CD4-positive, alpha-beta T cell treated with Interferon alpha-2 for 1 hour (primary cell): ENCODE results near the gene TYROBP.
A peak's percentile ranks its signal among the peaks of the same experiment; 100 is the strongest.
"Not testable (repeated sequence)": the region's sequence is repeated elsewhere in the genome, so short reads cannot be mapped to it uniquely, and the experiment has no call there.

ENCODE experiments used
- DNase-seq, 2 donors: peaks; one replicate each; pipeline ENCODE4 v3.0.0-alpha.2; 2020 to 2022

The TYROBP gene

DNA sequence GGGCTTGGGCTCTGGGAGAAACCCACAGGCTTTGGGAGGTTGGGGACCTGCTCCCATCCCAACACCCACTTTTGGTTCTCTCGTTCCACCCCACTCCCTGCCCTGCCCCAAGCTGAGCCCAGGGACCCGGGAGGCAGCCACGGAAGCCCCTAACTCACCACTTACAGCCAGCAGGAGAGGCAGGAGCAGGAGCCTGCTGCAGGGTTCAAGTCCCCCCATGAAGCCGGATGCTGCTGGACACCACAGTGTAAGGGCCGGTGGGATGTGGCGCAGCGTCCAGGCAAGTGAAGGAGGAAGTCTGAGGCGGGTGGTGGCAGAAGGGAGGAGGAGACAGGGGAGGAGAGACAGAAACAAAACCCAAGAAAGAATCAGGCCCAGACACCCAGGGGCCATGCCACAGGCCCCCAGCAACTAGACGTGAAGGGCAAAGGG lies at the start of gene TYROBP:
Gene TYROBP, minus strand, starts transcription at position 286 of the 432 bp plus-strand sequence. Its CDS starts 67 bp downstream, at position 219.
- DNase-seq, result peak in 1 of 2 donors; percentile 36

DNA sequence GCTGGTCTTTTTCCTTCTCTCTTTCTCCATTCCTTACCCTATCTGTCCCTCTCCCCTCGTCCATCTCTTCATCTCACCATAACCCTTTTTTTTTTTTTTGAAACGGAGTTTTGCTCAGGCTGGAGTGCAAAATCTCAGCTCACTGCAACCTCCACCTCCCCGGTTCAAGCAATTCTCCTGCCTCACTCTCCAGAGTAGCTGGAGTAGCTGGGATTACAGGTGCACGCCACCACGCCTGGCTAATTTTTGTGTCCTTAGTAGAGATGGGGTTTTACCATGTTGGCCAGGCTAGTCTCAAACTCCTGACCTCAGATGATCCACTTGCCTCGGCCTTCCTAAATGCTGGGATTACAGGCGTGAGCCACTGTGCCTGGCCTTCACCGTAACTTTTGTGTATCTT lies 49.3 kb upstream of the TYROBP start:
- DNase-seq, result not testable (repeated sequence)

GRCh38 chr19:35955881-35956634 lies 48.0 kb upstream of the TYROBP start:
- DNase-seq, result no peak

DNA sequence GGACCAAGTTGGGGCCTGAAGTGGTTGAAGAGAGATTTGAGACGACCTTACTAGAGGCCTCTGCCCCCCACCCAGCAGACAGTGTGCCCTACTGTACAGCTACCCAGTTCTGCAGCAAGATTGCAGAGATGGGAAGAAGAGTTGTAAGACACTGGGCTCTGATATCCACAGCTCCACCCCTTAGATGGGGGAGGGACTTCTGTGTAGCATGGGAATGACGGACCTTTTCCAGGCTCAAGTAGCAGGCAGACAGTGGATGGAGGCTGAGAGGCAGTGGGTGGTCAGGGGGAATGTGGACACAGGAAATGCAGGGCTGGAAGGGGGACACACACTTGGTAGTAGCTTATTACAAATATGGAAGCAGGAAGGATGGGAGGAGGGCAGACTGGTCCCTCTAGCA lies 41.0 kb upstream of the TYROBP start:
- DNase-seq, result no peak

DNA sequence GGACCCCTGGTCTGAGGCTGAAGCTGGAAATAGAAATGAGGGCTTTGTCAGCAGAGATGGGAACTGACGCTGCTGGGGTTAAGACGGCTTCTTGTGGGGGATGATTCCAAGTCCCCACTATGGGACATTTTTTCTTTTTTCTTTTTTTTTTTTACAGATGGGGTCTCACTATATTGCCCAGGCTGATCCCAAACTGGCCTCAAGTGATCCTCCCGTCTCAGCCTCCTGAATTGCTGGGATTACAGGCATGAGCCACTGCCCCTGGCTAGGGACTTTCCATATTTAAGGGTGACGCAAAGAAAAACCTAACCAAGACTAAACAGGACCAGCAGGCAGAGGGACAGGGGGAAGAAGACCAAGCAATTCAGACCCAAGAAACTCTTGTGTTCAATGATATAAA lies 38.1 kb upstream of the TYROBP start:
- DNase-seq, result no peak

GRCh38 chr19:35945121-35945790 lies 37.2 kb upstream of the TYROBP start:
- DNase-seq, result no peak

- no peak for DNase-seq
These were observed 36.5 kb upstream of the TYROBP start for GRCh38 chr19:35944556-35944955.

DNA sequence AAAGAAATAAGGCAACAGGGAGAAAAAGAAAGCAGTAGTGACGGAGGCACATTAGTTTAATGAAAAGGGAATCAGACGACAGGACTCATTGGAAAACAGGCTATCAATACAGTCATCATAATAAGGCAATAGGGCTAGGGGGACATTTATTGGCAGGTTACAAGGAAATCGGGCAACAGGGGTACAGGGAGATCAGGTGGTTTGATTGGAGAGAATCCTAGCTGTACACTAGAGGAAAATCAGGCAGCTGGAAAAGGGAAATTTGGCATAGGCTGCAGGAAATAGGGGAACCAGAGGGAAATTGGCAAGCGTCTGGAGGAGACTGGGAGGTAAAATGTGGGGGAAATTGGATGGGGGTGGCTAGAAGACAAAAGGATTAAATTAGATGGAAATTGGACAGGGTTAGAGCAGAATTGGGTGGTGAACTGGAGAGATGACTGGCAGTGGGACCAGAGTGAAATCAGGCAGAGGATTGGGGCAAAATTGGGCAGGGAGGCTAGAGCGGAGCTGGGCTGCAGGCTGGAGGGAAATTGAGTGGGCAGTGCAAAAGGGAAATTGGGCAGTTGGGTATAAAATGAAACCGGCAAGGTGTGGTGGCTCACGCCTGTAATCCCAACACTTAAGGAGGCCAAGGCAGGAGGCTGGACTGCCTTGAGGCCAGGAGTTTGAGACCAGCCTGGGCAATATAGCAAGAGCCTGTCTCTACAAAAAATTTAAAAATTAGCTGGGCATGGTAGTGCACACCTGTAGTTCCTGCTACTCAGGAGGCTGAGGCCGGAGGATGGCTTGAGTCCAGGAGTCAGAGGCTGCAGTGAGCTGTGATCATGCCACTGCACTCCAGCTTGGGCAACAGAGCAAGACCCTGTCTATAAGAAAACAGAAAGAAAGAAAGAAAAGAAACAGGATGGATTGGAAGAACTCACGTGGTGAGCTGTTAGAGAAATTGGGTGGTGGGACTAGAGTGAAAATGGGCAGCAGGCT lies 35.5 kb upstream of the TYROBP start:
- no peak for DNase-seq

- DNase-seq, result no peak
These were observed 34.1 kb upstream of the TYROBP start for GRCh38 chr19:35942235-35942634.

DNA sequence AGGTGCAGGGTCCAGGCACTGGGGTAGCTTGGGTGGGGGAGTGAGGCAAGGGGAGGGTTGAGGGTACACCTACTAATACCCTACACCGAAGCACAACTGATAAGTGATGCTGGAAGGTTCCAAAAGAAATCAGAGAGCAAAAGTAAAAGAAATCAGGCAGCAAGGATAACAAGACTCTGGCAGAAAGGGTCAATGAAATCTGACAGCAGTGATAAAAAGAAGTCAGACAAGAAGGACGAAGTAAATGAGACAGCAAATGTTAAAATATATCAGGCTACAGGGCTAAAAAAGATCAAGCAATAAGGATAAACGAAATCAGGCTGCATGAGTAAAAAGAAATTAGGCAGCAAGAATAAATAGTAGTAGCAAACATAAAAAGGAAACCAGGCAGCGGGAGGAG lies 32.7 kb upstream of the TYROBP start:
- DNase-seq, result no peak

DNA sequence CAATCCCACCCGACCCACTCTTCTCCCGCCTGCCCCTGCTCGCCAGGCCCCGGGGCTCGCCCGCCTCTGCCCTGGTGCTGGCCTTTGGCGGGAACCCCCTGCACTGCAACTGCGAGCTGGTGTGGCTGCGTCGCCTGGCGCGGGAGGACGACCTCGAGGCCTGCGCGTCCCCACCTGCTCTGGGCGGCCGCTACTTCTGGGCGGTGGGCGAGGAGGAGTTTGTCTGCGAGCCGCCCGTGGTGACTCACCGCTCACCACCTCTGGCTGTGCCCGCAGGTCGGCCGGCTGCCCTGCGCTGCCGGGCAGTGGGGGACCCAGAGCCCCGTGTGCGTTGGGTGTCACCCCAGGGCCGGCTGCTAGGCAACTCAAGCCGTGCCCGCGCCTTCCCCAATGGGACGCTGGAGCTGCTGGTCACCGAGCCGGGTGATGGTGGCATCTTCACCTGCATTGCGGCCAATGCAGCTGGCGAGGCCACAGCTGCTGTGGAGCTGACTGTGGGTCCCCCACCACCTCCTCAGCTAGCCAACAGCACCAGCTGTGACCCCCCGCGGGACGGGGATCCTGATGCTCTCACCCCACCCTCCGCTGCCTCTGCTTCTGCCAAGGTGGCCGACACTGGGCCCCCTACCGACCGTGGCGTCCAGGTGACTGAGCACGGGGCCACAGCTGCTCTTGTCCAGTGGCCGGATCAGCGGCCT lies 32.1 kb upstream of the TYROBP start:
- no peak for DNase-seq

DNA sequence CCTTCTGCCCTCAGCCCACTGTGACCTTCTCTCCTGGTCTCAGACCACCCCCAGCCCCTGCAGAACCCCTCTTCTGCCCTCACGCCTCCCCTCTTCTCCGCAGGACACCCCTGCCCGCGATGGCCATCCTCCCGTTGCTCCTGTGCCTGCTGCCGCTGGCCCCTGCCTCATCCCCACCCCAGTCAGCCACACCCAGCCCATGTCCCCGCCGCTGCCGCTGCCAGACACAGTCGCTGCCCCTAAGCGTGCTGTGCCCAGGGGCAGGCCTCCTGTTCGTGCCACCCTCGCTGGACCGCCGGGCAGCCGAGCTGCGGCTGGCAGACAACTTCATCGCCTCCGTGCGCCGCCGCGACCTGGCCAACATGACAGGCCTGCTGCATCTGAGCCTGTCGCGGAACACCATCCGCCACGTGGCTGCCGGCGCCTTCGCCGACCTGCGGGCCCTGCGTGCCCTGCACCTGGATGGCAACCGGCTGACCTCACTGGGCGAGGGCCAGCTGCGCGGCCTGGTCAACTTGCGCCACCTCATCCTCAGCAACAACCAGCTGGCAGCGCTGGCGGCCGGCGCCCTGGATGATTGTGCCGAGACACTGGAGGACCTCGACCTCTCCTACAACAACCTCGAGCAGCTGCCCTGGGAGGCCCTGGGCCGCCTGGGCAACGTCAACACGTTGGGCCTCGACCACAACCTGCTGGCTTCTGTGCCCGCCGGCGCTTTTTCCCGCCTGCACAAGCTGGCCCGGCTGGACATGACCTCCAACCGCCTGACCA lies 31.4 kb upstream of the TYROBP start:
- no peak for DNase-seq

DNA sequence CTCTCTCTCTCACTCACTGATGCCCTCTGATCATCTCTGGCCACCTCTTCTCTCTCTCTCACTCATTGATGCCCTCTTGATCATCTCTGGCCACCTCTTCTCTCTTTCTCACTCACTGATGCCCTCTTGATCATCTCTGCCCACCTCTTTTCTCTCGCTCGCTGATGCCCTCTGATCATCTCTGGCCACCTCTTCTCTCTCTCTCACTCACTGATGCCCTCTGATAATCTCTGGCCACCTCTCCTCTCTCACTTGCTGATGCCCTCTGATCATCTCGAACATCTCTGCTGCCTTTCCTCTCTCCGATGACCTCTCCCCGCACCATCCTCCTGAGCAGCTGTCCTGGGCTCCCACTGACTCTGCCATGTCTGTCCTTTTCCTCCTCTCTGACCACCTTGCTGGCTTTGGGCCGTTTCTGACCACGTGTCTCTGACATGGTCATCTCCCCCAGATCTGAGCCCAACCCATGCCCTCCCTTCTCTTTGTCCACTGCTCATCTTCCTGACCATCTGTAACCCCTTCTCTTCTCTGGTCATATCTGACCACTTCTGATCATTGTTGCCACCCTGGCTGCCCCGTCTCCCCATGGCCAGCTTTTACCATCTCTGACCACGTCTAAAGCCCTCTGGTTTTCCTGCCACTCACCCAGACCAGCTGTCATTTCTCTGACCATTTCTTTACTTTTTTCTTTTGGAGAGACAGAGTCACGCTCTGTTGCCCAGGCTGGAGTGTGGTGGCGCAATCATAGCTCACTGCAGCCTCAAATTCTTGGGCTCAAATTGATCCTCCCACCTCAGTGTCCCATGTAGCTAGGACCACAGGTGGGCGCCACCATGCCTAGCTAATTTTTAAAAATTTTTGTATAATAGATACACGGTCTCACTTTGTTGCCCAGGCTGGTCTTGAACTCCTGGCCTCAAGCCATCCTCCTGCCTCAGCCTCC lies 30.5 kb upstream of the TYROBP start:
- no peak for DNase-seq

DNA sequence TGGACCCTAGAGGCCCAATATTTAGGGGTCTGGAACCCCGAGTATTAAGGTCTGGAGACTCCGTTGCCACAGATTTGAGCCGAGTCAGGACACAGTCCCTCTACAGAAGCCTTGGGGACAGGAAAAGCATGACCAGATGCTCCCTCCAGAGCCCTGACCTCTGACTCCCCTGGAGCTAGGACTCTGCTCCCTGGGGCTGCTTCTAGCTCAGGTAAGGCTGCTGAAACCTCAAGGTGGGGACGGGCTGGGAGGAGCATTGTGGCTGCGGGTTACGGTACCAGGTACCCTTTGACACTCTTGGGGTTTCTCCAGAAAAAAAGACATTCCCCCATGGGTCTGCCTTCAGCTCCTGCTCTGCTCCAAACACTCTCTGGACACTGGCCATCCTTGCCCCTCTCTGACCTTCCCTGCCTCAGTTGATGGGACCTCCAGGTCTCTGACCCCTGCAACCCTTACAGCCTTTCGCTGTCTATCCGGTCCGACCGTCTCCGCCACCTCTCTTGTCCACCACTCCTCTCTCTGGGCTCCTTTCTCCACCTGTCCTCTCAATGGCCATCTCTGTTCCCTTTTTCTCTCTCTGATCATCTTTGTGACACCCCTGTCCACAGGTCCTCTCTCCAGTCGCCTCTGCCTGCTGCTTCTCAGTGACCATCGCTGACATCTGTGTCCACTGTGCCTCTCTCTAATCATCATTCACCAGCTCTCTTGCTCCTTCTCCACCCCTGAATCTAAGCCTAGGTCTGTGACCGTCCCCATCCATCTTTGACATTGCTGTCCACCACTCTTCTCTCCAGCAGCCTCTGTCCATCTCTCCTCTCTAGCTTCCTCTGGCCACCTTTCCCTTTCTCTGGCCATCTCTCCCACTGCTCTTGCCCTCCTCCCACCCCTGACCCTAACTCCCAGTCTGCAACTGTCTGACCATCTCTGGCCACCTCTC lies 29.5 kb upstream of the TYROBP start:
- DNase-seq, result no peak

GRCh38 chr19:35936738-35937268 lies 28.7 kb upstream of the TYROBP start:
- no peak for DNase-seq

DNA sequence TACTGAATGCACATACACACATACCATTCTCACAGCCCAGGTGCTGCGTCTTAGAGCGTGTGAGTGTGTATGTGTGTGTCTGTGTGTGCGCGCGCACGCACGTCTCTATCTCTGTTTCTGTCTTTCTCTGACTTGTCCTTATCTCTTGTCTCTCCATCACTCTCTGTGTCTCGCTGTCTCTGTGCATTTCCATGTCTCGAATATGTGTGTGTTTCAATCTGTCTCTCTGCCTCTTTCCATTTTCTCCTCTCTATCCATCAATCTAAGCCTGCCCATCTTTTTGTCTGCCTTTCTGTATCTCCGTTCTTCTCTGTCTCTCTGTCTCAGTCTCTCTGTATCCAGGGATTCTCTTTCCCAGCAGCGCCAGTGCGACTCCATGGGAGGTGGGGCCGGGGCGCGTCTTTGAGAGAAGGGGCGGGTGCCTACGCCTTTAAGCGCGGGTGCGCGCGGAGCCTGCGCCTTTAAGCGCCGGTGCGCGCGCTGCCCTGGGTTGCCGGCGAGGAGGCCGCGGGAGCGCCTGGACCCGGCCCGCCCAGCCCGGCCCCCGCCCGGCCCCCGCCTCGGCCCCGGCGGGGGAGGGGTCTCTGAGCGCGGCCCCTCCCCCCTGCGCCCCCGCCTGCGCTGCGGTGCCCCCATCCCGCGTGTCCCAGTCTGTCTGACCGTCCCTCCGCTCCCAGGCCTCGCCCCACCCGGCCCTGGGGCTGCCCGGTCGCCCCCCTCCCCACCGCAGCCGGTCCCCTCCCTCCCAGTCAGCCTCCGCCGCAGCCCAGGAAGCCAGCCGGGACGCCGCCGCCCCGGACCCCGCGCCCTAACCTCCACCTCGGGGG lies 28.0 kb upstream of the TYROBP start, which contains the start of gene LRFN3:
Gene LRFN3, plus strand, starts transcription at position 464 of the 827 bp plus-strand sequence. CDS start 3,052 bp downstream, outside the sequence.
- DNase-seq, result peak; percentile 23 to 58

- DNase-seq, result no peak
These were observed 24.3 kb upstream of the TYROBP start for GRCh38 chr19:35932291-35932936.

DNA sequence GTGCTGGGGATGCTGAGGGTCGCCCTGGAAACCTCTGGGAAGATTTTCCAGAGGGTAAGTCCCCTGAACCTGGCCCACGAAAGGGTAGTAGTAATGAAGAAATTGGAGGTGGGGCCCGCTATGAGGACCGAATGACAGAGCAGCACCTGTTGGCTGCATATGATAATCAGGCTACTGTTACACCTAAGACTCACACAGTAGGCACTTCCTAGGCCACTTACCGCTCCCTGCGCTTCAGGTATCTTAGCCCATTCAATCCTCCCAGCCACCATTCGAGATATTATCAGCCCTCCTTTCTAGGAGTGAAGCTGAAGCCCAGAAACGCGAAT lies 23.7 kb upstream of the TYROBP start:
- DNase-seq, result no peak
